GM18508 (cell line): ENCODE data around the gene BRF1.

ENCODE experiments used
- ATAC-seq: cut with Tn5 transposase; IDR thresholded peaks from one replicate; pipeline ENCODE4 v1.9.1; 2021; ENCODE audit warnings: moderate number of reproducible peaks; ENCODE audit not compliant: insufficient read depth, unreplicated experiment

BRF1 gene

DNA sequence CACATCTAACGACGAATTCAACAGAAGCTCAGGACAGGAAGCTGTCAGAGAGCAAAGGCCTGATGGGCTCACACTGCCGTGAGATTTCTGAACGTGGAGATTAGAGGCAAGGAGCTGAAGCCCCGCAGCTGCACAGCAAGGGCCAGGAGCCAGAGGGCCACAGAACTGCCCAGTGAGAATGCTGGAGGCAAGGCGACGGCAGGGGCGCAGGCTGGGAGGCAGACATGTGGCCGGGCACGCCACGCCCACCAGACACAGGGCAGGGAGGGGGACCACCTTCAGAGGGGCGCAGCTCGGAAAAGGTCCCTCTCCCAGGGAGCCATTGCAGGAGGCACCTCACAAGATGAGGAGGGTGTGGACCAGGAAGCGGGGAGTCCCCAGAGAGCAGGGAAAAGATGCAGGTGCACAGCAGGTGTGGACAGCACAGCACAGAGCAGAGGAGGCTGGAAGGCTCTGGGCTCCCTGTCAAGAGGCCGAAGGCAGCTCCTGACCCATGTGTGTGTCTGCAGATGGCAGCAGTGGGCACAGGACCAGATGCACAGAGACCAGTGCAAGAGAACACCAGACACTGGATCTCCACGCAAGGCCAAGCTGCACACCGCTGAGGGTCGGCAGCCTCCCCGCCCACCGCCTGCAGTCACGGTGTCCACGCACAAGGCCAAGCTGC, 29.4 kb downstream of the BRF1 start:
- no peak for ATAC-seq

DNA sequence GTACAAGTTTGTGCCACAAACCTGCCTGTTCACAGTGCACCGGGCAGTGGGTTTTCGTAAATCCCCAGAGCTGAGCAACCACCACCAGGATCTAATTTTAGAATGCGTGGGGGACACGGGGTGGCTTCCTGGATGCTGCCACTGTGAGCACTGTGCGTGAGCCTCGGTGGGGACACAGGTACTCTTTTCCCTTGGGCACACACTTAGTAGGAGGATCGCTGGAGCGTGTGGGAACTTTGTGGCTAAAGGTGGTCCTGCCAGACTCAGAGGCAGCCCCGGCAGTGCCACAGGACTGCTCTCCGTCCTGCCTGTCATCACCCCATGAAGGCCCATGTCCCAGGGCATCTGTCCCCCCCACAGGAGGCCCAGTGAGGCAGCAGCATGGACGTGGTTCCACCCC, 31.4 kb downstream of the BRF1 start:
- ATAC-seq: no peak

DNA sequence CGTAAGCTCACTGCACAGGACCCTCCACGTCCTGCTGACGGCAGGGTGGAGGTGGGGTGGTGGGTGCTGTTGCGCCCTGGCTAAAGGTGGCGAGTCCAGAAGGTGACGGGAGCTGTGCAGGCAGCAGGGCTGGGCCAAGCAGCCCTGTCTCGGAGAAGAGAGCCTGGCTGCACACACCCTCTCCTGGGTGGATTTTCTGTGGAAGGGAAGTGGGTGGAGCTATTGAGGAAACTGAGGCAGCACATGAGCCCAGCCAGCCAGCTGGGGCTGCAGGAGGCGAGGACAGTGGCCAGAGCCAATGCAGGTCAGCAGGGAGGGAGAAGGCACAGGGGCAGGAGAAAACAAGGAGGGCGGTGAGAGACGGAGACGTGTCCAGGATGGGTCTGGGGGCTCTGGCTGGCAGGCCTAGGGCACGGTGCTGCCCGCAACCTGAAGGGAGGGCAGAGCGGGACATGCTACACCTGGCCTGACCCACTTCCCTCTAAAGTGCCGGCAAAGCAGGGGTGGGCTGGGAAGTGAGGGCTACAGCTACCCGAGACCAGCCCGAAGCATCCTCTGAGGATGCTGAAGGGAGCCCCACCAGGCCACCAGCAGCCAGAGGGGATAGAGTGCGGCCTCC, 32.0 kb downstream of the BRF1 start:
- ATAC-seq: no peak

DNA sequence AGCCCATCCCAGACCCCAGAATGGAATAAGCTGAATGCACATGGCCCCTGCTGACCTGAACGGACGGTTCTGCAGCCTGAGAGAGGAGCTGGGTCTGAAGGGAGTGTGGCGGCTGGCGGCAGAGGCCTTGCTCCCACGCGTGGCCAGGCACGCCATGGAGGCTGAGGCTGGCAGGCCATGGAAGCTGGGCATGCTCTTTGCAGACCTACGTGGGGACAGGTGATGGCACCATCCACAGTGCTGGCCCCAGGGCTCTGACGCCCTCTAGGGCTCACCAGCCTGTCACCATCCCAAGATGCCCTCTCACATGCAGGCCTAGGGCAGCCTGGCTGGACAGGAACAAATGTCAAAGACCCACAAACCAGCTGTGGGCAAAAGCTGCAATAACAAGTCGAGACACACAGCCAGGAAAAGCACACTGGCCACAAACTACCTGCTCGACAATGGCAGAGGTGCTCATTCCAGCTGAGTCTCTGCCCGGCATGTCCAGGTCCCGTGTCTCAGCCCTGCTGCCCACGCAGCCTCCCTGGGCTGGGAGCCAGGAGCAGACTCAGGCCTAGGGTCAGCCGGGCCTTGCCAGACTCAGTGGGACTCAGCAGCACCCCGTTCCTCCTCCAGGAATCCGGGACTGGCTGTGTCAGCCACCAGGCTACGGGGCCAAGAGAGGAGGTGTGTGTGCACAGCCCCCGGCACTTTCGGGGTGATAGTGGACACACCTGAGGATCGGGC, 32.8 kb downstream of the BRF1 start:
- ATAC-seq: no peak

DNA sequence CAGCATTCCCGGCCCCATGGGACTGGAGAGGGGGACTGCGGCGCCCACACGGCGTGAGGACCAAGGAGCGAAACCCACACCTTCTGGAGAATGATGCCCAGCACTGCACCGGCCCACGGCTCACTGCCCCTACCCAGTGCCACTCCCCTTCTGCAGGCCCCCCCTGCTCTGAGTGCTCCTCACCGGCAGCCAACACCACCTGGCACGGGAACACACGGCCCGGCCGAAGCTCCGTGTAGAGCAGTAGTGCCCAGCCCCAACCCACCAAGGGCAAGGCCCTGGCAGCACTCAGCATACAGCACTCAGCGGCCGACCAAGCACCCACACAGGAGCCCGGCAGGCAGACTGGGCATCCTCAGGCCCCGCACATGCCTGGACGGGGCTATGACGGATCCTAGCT, 39.0 kb downstream of the BRF1 start:
- no peak for ATAC-seq

DNA sequence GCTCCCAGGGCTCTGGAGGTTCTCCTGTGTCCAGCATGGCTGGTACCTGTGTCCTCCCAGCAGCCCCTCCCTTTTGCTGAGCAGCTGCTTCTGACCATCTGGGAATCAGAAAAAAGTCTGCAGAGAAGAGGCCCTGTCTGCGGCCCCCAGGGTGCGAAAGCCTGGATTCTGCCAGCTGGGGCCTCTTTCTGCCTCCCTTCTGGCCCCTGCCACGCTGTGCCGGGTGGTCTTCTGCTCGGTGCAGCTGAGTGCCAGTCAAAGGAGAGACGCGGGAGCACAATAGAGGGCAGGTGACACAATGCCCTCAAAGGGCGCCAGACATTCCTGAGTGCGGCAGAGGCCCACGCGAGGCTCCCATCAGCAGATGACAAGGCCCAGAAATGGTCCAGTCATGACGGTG, 39.8 kb downstream of the BRF1 start:
- no peak for ATAC-seq

DNA sequence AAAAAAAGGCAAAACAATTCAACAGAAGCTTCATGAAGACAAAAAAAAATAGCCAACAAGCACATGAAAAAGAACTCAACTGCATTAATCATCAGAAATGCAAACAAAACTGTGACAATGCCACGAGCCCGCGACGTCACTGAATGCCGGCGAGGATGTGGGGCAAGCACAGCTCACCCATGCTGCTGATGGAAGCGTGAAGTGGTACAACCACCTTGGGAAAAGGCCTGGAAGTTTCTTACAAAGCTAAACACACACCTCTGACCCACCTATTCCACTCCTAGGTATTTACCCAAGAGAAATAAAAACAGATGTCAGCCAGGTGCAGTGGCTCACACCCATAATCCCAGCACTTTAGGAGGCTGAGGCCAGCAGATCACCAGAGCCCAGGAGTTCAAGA, 42.0 kb downstream of the BRF1 start:
- ATAC-seq: no peak

DNA sequence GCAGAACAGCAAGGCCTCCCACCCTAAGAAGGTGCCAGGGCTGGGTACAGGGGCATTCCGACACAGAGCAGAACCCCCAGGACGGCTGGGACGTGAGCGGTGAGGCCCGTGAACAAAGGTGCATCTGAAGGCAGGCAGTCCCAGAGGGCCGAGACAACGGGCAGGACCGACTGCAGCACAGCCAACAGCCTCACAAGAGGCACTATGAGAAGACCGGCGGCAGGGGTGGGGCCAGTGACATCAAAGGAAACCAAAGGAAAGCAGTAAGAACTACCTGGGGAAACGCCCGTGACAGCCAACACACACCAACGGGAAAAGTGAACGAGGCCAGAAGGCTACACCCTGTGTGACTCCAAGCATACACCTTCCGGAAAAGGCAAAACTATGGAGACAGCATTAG, 43.3 kb downstream of the BRF1 start:
- ATAC-seq: no peak

DNA sequence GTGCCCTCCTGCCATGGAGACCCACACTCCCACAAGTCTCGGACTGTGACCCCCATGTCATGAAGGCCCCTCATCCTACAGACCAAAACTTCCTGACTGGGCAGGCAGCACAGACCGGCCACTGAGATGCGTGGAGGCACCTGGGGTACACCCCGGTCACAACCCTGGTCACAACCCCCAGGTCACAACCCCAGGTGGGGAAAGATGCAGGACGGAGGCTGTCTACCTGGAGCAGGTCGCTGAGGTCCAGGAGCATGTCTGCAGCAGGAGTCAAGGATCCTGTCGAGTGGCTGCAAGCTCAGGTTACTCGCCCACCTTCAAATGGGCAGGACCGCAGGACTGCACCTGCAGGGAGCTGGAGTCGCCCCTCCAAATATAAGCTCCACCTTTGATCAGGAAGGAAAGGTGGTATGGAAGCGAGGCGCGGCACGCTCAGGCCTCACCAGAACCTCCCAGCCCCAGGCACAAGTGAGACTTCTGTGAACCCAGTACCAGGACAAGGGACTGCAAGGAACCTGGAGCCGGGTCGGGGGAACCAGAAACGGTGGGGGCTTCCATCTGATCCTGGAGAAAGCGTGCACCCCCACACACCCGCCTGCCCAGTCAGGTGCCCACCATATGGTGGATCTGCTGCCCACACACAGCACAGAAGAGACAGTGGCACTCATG, 44.4 kb downstream of the BRF1 start:
- ATAC-seq: no peak

DNA sequence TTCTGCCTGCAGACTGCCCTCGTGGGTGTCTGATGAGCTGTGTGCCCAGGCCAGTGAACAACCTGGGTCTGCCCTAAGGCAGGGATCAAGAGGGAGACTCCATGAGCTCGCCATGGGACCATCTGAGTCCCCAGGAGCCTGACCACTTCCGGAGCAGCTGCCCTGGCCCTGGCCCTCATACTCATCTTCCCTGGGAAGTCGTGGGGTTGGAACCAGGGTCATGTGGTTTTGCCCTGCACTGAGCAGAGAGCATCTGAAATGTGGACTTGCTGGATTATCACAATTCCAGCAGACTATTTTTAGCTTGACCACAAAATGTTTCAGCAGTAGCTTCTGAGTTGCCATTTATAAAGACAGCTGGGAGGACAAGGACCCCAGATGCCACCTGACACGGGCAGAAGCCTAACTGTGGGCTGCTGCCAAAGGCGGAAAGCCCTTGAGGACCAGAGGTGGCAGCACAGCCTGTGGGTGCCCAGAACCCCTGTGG, 45.7 kb downstream of the BRF1 start:
- ATAC-seq: no peak

DNA sequence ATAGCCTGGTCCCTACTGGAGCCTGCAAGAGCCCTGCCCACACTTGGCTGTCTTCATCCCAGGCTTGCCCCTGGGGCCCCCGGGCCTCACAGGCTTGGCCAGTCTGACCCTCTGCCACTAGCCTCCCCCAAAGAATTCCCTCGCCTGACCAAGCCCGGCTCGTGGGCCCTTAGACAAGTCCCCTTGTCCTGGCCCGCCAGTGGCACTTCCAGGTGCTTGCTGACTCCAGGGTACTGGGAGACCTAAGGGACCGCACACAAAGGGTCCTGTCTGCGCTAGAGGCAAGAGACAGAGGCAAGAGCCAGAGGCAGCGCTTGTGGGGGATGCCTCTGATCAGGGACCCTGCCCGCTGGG, 47.5 kb downstream of the BRF1 start:
- no peak for ATAC-seq

DNA sequence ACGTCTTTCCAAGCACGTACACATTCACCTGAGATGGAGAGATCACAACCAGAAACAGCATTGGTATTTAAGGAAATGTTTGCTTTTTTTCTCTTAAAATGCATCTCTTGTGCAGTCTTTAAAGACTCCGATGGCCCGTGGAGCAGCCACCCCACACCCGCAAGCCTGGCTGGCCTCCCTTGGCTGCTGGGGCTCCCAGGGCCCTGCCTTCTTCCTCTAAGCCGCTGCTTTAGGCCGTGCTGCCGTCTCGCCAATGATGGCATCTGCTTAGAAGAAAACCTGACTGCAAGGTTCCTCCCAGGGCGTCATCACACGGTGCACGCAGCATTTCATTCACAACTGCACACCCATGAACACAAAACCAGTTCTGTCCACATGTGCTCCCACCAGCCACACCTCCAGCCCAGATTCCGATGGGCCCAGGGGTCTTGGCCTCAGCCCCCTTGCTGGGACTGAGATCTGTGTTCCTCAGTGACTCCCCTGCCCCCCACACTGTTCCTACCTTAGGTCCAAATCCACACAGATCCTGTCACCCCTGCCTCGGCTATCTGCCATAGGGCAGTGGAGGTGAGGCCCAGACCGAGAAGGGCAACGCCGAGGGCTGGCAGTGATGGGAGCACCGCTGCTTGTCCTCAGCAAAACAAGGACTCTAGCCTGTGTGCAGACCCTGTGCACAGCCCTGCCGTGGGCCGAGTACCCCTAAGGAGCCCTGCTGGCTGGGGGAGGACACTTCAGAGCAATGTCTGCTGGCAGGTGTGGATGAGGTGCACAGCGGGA, 48.1 kb downstream of the BRF1 start:
- ATAC-seq: no peak

DNA sequence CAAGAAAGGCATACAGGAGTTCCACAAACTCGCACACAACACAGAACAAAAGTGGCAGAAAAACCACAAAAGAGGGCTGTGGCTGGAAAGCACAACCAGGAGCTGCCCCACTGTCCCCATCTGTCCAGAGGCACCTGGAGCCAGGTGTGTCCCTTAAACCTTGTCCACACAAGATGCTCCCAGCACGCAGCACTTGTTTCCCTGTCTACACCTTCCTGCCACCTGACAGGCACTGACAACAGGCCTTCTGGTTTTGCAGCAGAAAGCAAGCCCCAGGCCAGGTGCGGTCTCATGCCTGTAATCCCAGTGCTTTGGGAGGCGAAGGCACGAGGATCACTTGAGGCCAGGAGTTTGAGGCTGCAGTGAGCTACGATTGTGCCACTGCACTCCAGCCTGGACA, 48.9 kb downstream of the BRF1 start:
- ATAC-seq: no peak

DNA sequence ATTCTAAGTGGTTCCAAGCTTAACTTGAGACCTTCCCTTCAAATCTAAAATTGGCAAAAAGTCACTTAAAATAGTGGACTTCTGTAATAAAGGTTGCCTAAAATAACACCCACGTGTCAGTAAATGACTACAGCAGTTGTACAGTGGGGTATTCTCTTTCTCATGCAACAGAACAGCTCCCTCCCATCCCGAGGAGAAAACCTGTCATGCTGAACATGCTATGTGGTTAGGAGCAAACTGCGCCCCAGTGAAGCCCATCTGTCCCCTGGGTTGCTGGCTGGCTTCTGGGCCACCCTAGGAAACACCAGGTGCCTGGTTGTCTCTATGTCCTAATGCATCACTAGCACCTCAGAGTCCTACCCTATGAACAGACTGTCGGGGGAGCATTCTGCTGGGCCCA, 49.8 kb downstream of the BRF1 start:
- no peak for ATAC-seq

DNA sequence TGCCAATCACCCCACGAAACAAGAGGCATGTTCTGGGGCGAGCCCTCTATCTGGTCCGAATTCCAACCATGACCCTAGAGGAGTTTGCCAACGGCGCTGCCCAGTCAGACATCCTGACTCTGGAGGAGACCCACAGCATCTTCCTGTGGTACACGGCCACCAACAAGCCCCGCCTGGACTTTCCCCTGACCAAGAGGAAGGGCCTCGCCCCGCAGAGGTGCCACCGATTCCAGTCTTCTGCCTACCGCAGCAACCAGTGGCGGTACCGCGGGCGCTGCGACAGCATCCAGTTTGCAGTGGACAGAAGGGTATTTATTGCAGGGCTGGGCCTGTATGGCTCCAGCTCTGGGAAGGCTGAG, 50.8 kb downstream of the BRF1 start:
- ATAC-seq: no peak

DNA sequence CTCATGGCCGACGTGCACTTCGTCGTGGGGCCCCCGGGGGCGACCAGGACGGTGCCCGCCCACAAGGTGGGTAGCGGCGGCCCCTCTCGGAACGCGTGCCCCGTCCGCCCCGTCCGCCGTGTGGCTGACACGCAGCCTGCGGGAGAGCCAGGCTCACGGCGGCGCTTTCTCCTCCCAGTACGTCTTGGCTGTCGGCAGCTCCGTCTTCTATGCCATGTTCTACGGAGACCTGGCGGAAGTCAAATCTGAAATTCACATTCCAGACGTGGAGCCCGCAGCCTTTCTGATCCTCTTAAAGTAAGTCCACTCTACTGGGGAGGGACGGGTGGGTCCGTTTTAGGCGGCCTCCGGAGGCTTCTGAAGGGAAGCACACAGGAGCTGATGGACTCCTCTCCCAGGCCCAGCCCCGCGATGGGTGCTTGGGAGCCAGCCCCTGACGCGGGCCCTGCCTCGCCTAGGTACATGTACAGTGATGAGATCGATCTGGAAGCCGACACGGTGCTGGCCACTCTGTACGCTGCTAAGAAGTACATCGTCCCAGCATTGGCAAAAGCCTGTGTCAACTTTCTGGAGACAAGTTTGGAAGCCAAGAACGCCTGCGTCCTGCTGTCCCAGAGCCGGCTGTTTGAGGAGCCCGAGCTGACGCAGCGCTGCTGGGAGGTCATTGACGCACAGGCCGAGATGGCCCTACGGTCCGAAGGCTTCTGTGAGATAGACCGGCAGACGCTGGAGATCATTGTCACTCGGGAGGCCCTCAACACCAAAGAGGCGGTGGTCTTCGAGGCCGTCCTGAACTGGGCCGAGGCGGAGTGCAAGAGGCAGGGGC, 51.4 kb downstream of the BRF1 start:
- no peak for ATAC-seq

DNA sequence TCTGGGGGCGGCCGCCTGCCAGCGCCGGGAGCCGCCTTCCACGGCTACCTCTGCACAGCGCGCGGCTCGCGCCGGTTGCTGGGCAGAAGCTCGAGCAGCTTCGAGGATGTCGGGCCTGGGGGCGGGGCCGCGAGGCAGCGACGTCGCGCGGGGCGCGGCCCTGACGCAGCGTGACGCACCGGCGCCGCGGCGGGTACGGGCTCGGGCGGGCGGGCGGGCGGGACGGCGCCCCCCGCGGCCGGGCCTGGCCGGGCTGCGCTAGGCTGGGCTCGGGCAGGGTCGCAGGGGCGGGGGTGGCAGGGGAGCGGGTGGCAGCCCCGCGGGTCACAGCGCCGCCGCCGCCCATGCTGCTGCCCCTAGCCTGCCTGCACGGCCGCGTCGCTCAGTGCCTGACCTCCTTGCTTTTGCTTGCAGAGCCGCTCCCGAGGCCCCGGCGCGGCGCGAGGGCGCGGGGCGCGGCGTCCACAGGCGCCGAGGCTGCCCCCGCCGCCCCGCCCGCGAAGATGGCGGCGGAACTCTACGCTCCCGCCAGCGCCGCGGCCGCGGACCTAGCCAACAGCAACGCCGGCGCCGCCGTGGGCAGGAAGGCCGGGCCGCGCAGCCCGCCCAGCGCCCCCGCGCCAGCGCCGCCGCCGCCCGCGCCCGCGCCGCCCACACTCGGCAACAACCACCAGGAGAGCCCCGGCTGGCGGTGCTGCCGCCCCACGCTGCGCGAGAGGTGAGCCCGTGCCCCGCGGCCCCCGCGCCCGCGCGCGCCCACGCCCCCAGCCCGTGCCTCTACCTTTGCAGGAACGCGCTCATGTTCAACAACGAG, 52.2 kb downstream of the BRF1 start, which contains the start of gene BTBD6:
Gene BTBD6 (plus strand): TSS at position 166 of the 814 bp plus-strand sequence. CDS start 179 bp downstream, at position 345.
- no peak for ATAC-seq

DNA sequence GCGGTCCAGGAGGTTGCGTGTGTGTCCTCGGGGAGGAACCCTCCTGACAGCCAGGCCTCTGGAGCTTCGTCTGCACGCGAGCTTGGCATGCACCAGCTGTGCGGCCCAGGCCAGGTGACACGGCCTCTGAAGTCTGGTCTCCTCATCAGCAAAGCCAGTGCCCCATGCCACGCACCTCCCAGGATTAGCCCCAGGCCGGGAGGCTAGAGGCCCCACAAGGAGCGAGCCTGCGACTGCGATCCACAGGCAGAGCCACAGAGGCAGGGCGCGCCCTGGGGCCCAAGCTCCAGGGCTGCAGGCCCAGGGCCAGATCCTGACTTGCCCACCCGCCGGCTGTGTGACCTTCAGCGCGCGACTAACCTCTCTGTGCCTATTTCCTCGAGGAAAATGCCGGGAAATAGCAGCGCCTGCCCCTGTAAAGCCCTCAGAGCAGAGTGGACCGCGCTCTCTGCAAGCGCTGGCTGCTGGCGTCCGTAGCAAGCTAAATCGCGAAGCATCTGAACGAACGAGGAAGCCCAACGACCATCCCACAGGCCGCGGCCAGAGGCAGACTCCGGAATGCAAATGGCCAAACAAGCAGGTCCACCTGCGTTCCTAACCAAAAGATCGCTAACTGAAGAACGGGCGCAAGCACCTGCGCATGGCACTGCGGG, 53.0 kb downstream of the BRF1 start:
- ATAC-seq: no peak
